HEK293 (cell line): ENCODE data around the gene C1orf167.

Source experiments
- RBAK ChIP-seq: fragments of 450-650 bp; formaldehyde crosslinking; IDR thresholded peaks from 2 replicates; pipeline ENCODE4 v1.5.1; 2016; ENCODE audit warnings: missing biosample characterization, missing genetic modification characterization
- SP2 ChIP-seq: fragments of 450-650 bp; formaldehyde crosslinking; IDR thresholded peaks from 2 replicates; pipeline ENCODE4 v1.5.1; 2016; ENCODE audit warnings: missing biosample characterization, missing genetic modification characterization
- YY1 ChIP-seq: fragments of 450-650 bp; formaldehyde crosslinking; IDR thresholded peaks from 2 replicates; pipeline ENCODE4 v1.5.1; 2018; ENCODE audit warnings: missing biosample characterization, missing genetic modification characterization
- ZNF239 ChIP-seq: fragments of 450-650 bp; formaldehyde crosslinking; IDR thresholded peaks from 2 replicates; pipeline ENCODE4 v1.5.1; 2016; ENCODE audit warnings: missing biosample characterization, missing genetic modification characterization
- ZNF324 ChIP-seq: fragments of 450-650 bp; formaldehyde crosslinking; IDR thresholded peaks from 2 replicates; pipeline ENCODE4 v1.5.1; 2016; ENCODE audit warnings: missing biosample characterization, missing genetic modification characterization
- ZNF549 ChIP-seq: fragments of 450-650 bp; IDR thresholded peaks from 2 replicates; pipeline ENCODE4 v1.5.1; 2018; ENCODE audit warnings: missing biosample characterization, missing genetic modification characterization, mild to moderate bottlenecking, inconsistent platforms, moderate library complexity
- ZNF670 ChIP-seq: fragments of 450-650 bp; formaldehyde crosslinking; IDR thresholded peaks from 2 replicates; pipeline ENCODE4 v1.5.1; 2016; ENCODE audit warnings: missing biosample characterization, missing genetic modification characterization, low read depth
- ZNF830 ChIP-seq: fragments of 450-650 bp; IDR thresholded peaks from 2 replicates; pipeline ENCODE4 v1.5.0; 2018; ENCODE audit warnings: missing biosample characterization, missing genetic modification characterization, low read depth, mild to moderate bottlenecking, moderate library complexity
- ZSCAN16 ChIP-seq: fragments of 450-650 bp; formaldehyde crosslinking; IDR thresholded peaks from 2 replicates; pipeline ENCODE4 v1.5.1; 2016; ENCODE audit warnings: missing biosample characterization, missing genetic modification characterization
- TF ChIP-seq, protein P1 (sequence below): fragments of 450-650 bp; formaldehyde crosslinking; IDR thresholded peaks from 2 replicates; pipeline ENCODE4 v1.5.1; 2016; ENCODE audit warnings: missing biosample characterization, missing genetic modification characterization
- TF ChIP-seq, protein P2 (sequence below): fragments of 450-650 bp; formaldehyde crosslinking; IDR thresholded peaks from 2 replicates; pipeline ENCODE4 v1.5.1; 2016; ENCODE audit warnings: missing biosample characterization, missing genetic modification characterization

DNA sequence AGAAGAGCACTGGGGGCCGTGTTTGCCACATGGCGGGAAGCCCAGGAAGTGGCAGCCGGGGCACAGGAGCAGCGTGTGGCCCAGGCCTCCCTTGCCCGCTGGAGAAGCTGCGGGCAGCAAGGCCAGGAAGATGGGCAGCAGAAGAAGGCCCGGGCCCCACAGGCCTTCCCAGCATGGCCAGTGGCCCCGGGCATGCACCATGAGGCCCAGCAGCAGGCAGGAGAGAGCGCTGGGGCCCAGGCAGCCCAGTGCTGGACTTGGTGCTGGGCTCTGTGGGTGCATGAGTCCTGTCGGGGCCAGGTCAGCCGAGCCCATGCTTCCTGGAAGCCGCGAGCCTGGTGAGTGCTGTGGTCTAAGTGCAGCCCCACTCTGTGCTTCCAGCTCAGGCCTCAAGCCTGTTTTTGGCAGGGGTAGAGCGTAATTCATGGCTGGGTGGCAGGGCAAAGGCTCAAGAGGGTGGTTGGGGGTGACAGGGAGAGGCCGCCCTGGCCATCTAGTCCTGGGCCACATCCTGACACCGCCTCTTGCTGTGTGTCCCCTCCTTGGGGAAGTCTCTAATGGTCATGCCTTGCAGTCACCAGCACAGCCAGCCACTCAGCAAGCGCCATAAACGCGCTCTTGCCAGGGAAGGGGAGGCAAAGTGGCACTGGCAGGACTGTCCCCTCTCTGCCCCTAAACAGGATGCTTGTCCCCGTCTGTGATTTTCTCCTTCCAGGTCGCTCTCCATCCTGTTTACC, 22.4 kb downstream of the C1orf167 start:
- TF ChIP-seq ZNF239 (tag by site-specific recombination) (no peak), ZNF670 (no peak), ZNF549 (tag by site-specific recombination) (no peak), ZNF830 (tag by site-specific recombination) (no peak), YY1 (tag by site-specific recombination) (no peak), RBAK (tag by site-specific recombination) (no peak), ZNF324 (tag by site-specific recombination) (no peak), ZSCAN16 (tag by site-specific recombination) (no peak), SP2 (tag by site-specific recombination) (no peak)
- TF ChIP-seq, protein P1, sequence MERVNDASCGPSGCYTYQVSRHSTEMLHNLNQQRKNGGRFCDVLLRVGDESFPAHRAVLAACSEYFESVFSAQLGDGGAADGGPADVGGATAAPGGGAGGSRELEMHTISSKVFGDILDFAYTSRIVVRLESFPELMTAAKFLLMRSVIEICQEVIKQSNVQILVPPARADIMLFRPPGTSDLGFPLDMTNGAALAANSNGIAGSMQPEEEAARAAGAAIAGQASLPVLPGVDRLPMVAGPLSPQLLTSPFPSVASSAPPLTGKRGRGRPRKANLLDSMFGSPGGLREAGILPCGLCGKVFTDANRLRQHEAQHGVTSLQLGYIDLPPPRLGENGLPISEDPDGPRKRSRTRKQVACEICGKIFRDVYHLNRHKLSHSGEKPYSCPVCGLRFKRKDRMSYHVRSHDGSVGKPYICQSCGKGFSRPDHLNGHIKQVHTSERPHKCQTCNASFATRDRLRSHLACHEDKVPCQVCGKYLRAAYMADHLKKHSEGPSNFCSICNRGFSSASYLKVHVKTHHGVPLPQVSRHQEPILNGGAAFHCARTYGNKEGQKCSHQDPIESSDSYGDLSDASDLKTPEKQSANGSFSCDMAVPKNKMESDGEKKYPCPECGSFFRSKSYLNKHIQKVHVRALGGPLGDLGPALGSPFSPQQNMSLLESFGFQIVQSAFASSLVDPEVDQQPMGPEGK, result no peak
- TF ChIP-seq, protein P2, sequence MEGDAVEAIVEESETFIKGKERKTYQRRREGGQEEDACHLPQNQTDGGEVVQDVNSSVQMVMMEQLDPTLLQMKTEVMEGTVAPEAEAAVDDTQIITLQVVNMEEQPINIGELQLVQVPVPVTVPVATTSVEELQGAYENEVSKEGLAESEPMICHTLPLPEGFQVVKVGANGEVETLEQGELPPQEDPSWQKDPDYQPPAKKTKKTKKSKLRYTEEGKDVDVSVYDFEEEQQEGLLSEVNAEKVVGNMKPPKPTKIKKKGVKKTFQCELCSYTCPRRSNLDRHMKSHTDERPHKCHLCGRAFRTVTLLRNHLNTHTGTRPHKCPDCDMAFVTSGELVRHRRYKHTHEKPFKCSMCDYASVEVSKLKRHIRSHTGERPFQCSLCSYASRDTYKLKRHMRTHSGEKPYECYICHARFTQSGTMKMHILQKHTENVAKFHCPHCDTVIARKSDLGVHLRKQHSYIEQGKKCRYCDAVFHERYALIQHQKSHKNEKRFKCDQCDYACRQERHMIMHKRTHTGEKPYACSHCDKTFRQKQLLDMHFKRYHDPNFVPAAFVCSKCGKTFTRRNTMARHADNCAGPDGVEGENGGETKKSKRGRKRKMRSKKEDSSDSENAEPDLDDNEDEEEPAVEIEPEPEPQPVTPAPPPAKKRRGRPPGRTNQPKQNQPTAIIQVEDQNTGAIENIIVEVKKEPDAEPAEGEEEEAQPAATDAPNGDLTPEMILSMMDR (tag by site-specific recombination), result no peak
